GM12892 (cell line): ENCODE data around the gene DAGLA.

Source experiments
- POLR2A ChIP-seq: IDR thresholded peaks from 2 replicates; pipeline ENCODE4 v1.6.1; 2011; ENCODE audit warnings: low read depth, low read length, control low read depth
- POLR2AphosphoS5 ChIP-seq: IDR thresholded peaks from 2 replicates; pipeline ENCODE4 v1.6.1; 2011; ENCODE audit warnings: low read depth, low read length, control low read depth

DNA sequence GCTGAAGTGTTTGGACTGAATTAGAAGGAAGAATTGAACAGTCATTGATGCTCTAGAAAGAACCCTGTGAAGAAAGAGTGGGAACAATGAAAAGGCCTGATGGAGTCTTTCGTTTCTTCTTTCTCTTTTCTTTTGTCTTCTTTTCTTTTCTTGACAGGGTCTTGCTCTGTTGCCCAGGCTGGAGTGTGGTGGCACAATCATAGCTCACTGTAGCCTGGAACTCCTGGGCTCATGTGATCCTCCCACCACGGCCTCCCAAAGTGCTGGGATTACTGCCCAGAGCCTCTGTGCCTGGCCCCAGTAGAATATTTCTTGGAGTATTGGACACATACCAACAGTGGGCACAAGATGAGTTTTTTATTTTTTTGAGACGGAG is 113.6 kb downstream of the DAGLA start:
- TF ChIP-seq POLR2AphosphoS5: no peak
- TF ChIP-seq POLR2A: no peak
